HG02623 (cell line): Measurements from ENCODE around the gene KNDC1.

ENCODE experiments used
- ATAC-seq: cut with Tn5 transposase; IDR thresholded peaks from one replicate; pipeline ENCODE4 v1.9.1; 2021; ENCODE audit warnings: moderate library complexity; ENCODE audit not compliant: unreplicated experiment

KNDC1 gene

GRCh38 chr10:133176546-133176945 lies 16.5 kb downstream of the KNDC1 start:
- ATAC-seq, result no peak

GRCh38 chr10:133177380-133178157 lies 17.6 kb downstream of the KNDC1 start:
- no peak for ATAC-seq

- no peak for ATAC-seq
These were observed 18.5 kb downstream of the KNDC1 start for GRCh38 chr10:133178357-133179127.

GRCh38 chr10:133179128-133179520 lies 19.1 kb downstream of the KNDC1 start:
- ATAC-seq, result no peak

GRCh38 chr10:133179651-133180050 lies 19.6 kb downstream of the KNDC1 start:
- no peak for ATAC-seq

- ATAC-seq, result no peak
These were observed 20.4 kb downstream of the KNDC1 start for GRCh38 chr10:133180192-133180964.

- ATAC-seq, result no peak
These were observed 21.1 kb downstream of the KNDC1 start for GRCh38 chr10:133180965-133181639.

GRCh38 chr10:133182190-133182589 lies 22.2 kb downstream of the KNDC1 start:
- no peak for ATAC-seq

- ATAC-seq, result no peak
These were observed 23.0 kb downstream of the KNDC1 start for GRCh38 chr10:133182791-133183645.

- no peak for ATAC-seq
These were observed 23.8 kb downstream of the KNDC1 start for GRCh38 chr10:133183646-133184378.

- ATAC-seq, result no peak
These were observed 24.7 kb downstream of the KNDC1 start for GRCh38 chr10:133184591-133185244.

GRCh38 chr10:133185421-133185820 lies 25.4 kb downstream of the KNDC1 start:
- ATAC-seq, result no peak

GRCh38 chr10:133185916-133186315 lies 25.9 kb downstream of the KNDC1 start:
- ATAC-seq, result no peak

GRCh38 chr10:133186416-133187090 lies 26.5 kb downstream of the KNDC1 start:
- no peak for ATAC-seq

GRCh38 chr10:133187091-133187905 lies 27.3 kb downstream of the KNDC1 start:
- no peak for ATAC-seq

- no peak for ATAC-seq
These were observed 28.1 kb downstream of the KNDC1 start for GRCh38 chr10:133187906-133188681.

GRCh38 chr10:133189256-133189655 lies 29.2 kb downstream of the KNDC1 start:
- no peak for ATAC-seq
